ENCODE results near the gene HSBP1L1.

The HSBP1L1 gene

GRCh38 chr18:79930020-79930642 lies 34.3 kb upstream of the HSBP1L1 start:
- no peak for DNase-seq

GRCh38 chr18:79931475-79931874 lies 33.0 kb upstream of the HSBP1L1 start:
- DNase-seq = no peak

GRCh38 chr18:79932907-79933306 lies 31.5 kb upstream of the HSBP1L1 start:
- no peak for DNase-seq

- DNase-seq = no peak
Observed at GRCh38 chr18:79933765-79934164, 30.7 kb upstream of the HSBP1L1 start.

- DNase-seq = no peak
Observed at GRCh38 chr18:79934311-79935097, 29.9 kb upstream of the HSBP1L1 start.

- DNase-seq = no peak
Observed at GRCh38 chr18:79935098-79935480, 29.4 kb upstream of the HSBP1L1 start.

- DNase-seq = no peak
Observed at GRCh38 chr18:79935499-79935898, 28.9 kb upstream of the HSBP1L1 start.

- DNase-seq = no peak
Observed at GRCh38 chr18:79935925-79936324, 28.5 kb upstream of the HSBP1L1 start.

GRCh38 chr18:79936641-79937040 lies 27.8 kb upstream of the HSBP1L1 start:
- no peak for DNase-seq

GRCh38 chr18:79937103-79937860 lies 27.2 kb upstream of the HSBP1L1 start:
- no peak for DNase-seq

- no peak for DNase-seq
Observed at GRCh38 chr18:79938196-79938595, 26.2 kb upstream of the HSBP1L1 start.

- no peak for DNase-seq
Observed at GRCh38 chr18:79939096-79939495, 25.3 kb upstream of the HSBP1L1 start.

GRCh38 chr18:79940126-79940813 lies 24.2 kb upstream of the HSBP1L1 start:
- no peak for DNase-seq

- no peak for DNase-seq
Observed at GRCh38 chr18:79940814-79941472, 23.5 kb upstream of the HSBP1L1 start.

GRCh38 chr18:79941473-79942119 lies 22.8 kb upstream of the HSBP1L1 start:
- DNase-seq = no peak

- no peak for DNase-seq
Observed at GRCh38 chr18:79942211-79942610, 22.2 kb upstream of the HSBP1L1 start.

- DNase-seq = no peak
Observed at GRCh38 chr18:79942786-79943607, 21.4 kb upstream of the HSBP1L1 start.

GRCh38 chr18:79943608-79944125 lies 20.8 kb upstream of the HSBP1L1 start:
- no peak for DNase-seq

- peak; percentile 46 for DNase-seq
Observed at GRCh38 chr18:79944126-79944731, 20.2 kb upstream of the HSBP1L1 start.

- DNase-seq = no peak
Observed at GRCh38 chr18:79944746-79945117, 19.7 kb upstream of the HSBP1L1 start.

Measured in stimulated activated CD4-positive, alpha-beta T cell treated with anti-CD3 and anti-CD28 coated beads, Interleukin-1b, Interleukin-23, amount 100 ng/mL, for 48 hours (primary cell).